ENCODE measurements around the gene SCYGR6. TPM values are rescaled to one million over a fixed set of nuclear protein-coding genes. Genes with fewer than 3 reads are reported as not detected.
A peak's percentile ranks its signal among the peaks of the same experiment; 100 is the strongest.
"Not testable (repeated sequence)": the region's sequence is repeated elsewhere in the genome, so short reads cannot be mapped to it uniquely, and the experiment has no call there.

SCYGR6 gene
- total RNA-seq, 2 donors from 2014 or later: not detected

GRCh38 chr2:227767830-227768229 lies 43.3 kb upstream of the SCYGR6 start:
- no peaks in the 10 kb centered on the region for H3K36me3 ChIP-seq (replicated peaks in 1 of 2; ENCODE audit: insufficient read depth in 1 of 2, low read depth in 2 of 2)
- H3K4me1 ChIP-seq: peaks cover 20% of the 10 kb centered on the region
- H3K27ac ChIP-seq: no peak overlapping the region
- WGBS, 2 donors: 80 to 90% methylated on average over 7 to 19 of the region's 22 CpGs
- no peaks in the 10 kb centered on the region for H3K27me3 ChIP-seq
- H3K4me3 ChIP-seq: no peak overlapping the region
- TF ChIP-seq POLR2A (IDR thresholded peaks at IDR 0.05): no peak
- intact Hi-C loops (cut with DNase I): loop anchor here (5.0 to 10.0 kb wide), 2 partner anchors 366 to 633 kb away; no protein-coding TSS in a partner anchor
- H3K9me3 ChIP-seq: no peaks in the 10 kb centered on the region
- ATAC-seq: no peak
- no peak for DNase-seq

GRCh38 chr2:227766373-227766883 lies 41.9 kb upstream of the SCYGR6 start:
- no peaks in the 10 kb centered on the region for H3K27me3 ChIP-seq
- intact Hi-C loops (cut with DNase I): loop anchor here (5.0 to 10.0 kb wide), 2 partner anchors 364 to 632 kb away; no protein-coding TSS in a partner anchor
- peak overlapping the region in 3 of 4 donors; percentile 34 to 60 (median 50) for H3K27ac ChIP-seq
- H3K4me1 ChIP-seq: peaks cover 29% of the 10 kb centered on the region
- peak; percentile 81 to 89 (median 86) for DNase-seq
- WGBS, 2 donors: 13 to 16% methylated on average over 11 of the region's 11 CpGs
- no peak for TF ChIP-seq POLR2A (IDR thresholded peaks at IDR 0.05)
- peak; percentile 66 to 95 (median 89) for TF ChIP-seq CTCF (IDR thresholded peaks at IDR 0.05)
- peak; percentile 89 for ATAC-seq
- no peak overlapping the region for H3K4me3 ChIP-seq
- H3K9me3 ChIP-seq: no peaks in the 10 kb centered on the region
- no peaks in the 10 kb centered on the region for H3K36me3 ChIP-seq (replicated peaks in 1 of 2; ENCODE audit: insufficient read depth in 1 of 2, low read depth in 2 of 2)

DNA sequence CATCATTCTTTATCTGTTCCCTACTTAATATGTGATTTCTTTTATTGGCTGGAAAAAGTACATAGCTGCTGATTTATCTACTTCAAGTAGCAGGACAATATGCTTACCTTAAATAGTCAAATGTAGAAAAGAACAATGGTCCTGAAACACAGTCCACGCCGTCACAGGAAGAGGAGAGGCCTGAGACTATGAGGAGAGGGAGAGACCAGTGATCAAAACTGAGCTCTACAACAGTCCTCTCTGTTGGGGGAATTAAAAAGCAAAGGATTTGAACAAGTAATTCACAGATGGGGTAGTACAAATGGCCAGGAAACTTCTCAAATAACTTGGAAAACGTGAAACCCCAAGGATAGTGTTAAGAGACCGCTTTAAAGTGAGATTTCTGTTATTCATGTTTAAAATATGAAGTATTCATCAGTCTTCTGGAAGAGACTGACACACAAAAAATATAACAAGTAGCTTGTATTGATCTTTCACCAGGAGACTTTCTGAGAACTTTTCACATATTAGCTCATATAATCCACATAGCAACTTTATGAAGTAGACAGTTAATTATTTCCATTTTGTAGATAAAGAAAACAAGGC lies 41.3 kb upstream of the SCYGR6 start:
- H3K27ac ChIP-seq: peak overlapping the region in 3 of 4 donors; percentile 50 to 70 (median 60)
- H3K9me3 ChIP-seq: no peaks in the 10 kb centered on the region
- no peak overlapping the region for H3K4me3 ChIP-seq
- no peaks in the 10 kb centered on the region for H3K36me3 ChIP-seq (replicated peaks in 1 of 2; ENCODE audit: insufficient read depth in 1 of 2, low read depth in 2 of 2)
- H3K27me3 ChIP-seq: no peaks in the 10 kb centered on the region
- ATAC-seq (no peak), DNase-seq (no peak)
- WGBS, 2 donors: 26 to 34% methylated on average over 4 of the region's 4 CpGs
- H3K4me1 ChIP-seq: peaks cover 34% of the 10 kb centered on the region
- intact Hi-C loops (cut with DNase I): loop anchor here (5.0 to 10.0 kb wide), 2 partner anchors 364 to 631 kb away; no protein-coding TSS in a partner anchor
- TF ChIP-seq CTCF (IDR thresholded peaks at IDR 0.05): no peak

DNA sequence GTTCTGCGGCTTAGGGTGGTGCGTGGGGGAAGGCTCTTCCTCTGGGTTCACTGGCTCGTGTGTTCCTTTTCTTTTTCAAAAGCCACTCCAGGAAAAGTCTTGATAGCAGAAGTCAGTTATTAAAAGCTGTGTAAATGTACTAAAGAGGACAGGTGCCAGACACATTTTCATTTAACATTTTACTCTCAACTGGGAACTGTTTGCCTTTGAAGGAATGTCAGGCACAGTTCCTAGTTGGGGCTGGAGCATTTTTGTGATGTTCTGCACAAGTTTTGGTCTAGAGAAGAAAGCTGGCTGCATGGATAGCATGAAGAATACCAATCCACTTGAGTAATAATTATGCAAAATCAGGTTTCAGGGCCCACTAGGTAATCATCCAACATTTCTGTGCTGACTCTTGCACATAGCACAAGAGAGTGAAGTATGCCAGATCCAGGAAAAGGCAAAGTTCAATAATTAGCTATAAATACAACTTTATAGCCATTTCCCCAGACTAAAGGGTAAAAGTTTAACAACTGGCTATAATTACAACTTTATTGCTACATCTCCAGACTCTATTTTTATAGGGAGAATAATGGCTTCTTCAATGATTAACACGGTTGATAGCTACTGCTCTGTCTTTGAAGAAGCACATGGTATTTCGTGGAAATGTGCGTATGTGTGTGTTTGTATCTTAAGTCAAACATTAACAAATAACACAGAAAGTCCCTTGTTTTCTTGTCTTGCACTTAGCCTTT lies 37.4 kb upstream of the SCYGR6 start:
- no peaks in the 10 kb centered on the region for H3K36me3 ChIP-seq (replicated peaks in 1 of 2; ENCODE audit: insufficient read depth in 1 of 2, low read depth in 2 of 2)
- peaks cover 40% of the 10 kb centered on the region for H3K4me1 ChIP-seq
- intact Hi-C loops (cut with DNase I): loop anchor here (10.0 kb wide), 1 partner anchor 627 kb away; no protein-coding TSS in a partner anchor
- H3K4me3 ChIP-seq: no peak overlapping the region
- no peaks in the 10 kb centered on the region for H3K27me3 ChIP-seq
- no peaks in the 10 kb centered on the region for H3K9me3 ChIP-seq
- peak overlapping the region; percentile 40 to 76 (median 63) for H3K27ac ChIP-seq
- peak in 1 of 4 donors; percentile 10 for DNase-seq
- no peak for TF ChIP-seq POLR2A (IDR thresholded peaks at IDR 0.05)
- peak; percentile 70 for ATAC-seq
- WGBS, 2 donors: 32 to 39% methylated on average over 6 of the region's 6 CpGs

DNA sequence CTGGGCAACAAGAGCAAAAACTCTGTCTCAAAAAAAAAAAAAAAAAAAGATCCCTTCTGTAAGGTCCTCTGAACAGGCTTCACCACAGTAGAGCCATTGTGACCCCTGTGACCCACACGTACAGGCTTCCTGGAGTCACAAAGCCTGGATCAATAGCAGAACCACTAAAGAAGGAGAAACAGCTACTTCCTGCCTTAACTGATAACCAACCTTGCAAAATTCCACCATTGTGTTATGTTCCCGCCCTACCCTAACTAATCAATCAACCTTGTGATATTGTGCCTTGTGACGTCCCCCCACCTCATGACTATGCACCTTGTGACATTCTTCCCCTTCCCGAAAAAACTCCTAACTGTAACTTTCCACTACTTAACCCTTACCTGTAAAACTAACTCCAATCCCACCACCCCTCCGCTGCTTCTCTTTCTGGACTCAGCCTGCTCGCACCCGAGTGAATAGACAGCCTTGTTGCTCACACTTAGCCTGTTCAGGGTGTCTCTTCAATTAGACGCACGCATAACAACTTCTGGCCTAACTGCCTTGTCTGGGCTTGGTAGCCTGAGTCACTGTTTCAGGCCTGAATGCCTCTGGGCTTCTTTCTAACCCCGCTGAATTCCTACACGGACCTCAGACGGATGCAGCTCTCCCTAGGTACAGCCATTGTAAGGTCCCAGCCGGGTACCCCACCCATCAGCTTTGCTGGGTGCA lies 35.0 kb upstream of the SCYGR6 start:
- intact Hi-C loops (cut with DNase I): loop anchor here (10.0 kb wide), 2 partner anchors 95 to 625 kb away; partner anchors contain the start of gene SCYGR5
- H3K4me1 ChIP-seq: peaks cover 20% of the 10 kb centered on the region
- H3K4me3 ChIP-seq: no peak overlapping the region
- ATAC-seq: peak; percentile 39
- H3K27ac ChIP-seq: peak overlapping the region in 2 of 4 donors; percentile 29 to 76
- H3K27me3 ChIP-seq: no peaks in the 10 kb centered on the region
- H3K9me3 ChIP-seq: no peaks in the 10 kb centered on the region
- H3K36me3 ChIP-seq (replicated peaks in 1 of 2; ENCODE audit: insufficient read depth in 1 of 2, low read depth in 2 of 2): no peaks in the 10 kb centered on the region
- no peak for TF ChIP-seq CTCF (IDR thresholded peaks at IDR 0.05)
- no peak for TF ChIP-seq POLR2A (IDR thresholded peaks at IDR 0.05)
- 47 to 50% methylated on average over 13 of the region's 13 CpGs for WGBS, 2 donors
- peak in 2 of 4 donors; percentile 6 to 13 for DNase-seq

DNA sequence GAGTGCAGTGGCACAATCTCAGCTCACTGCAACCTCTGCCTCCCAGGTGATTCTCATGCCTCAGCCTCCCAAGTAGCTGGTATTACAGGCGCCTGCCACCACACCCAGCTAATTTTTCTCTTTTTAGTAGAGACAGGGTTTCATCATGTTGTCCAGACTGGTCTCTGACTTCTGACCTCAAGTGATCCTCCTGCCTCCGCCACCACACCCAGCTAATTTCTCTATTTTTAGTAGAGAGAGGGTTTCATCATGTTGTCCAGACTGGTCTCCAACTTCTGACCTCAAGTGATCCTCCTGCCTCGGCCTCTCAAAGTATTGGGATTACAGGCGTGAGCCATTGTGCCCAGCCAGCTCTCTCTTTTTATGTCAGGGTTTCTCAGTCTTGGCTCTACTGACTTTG lies 31.7 kb upstream of the SCYGR6 start:
- H3K9me3 ChIP-seq; DNase-seq; H3K4me3 ChIP-seq; ATAC-seq; H3K36me3 ChIP-seq (replicated peaks in 1 of 2; ENCODE audit: insufficient read depth in 1 of 2, low read depth in 2 of 2); H3K27ac ChIP-seq; H3K27me3 ChIP-seq: not testable (repeated sequence)
- WGBS, 2 donors: 55 to 59% methylated on average over 4 of the region's 4 CpGs
- H3K4me1 ChIP-seq: peaks cover 10% of the 10 kb centered on the region
- intact Hi-C loops (cut with DNase I): loop anchor here (10.0 kb wide), 1 partner anchor 91 kb away; the partner anchor contains the start of gene SCYGR5
